K562 (cell line): Measurements from ENCODE around the gene DYRK1A. TPM values are rescaled to one million over a fixed set of nuclear protein-coding genes. Genes with fewer than 3 reads are reported as not detected.

ENCODE experiments used
- E2F6 ChIP-seq, 2 experiments: IDR thresholded peaks; 2 replicates each; pipeline ENCODE4 v1.6.1; 2011; ENCODE audit warnings: borderline replicate concordance in 1 of 2, control low read depth in 1 of 2, low read depth in 1 of 2, low read length in 1 of 2, mild to moderate bottlenecking in 1 of 2, mixed read lengths in 1 of 2, moderate library complexity in 1 of 2; ENCODE audit not compliant: insufficient read depth in 1 of 2, insufficient read length in 1 of 2, poor library complexity in 1 of 2, severe bottlenecking in 1 of 2; ENCODE audit errors: extremely low read depth in 1 of 2
- FOSL1 ChIP-seq: fragments of 200-800 bp; sonication (Bioruptor generic); conservative IDR thresholded peaks from 2 replicates; pipeline ENCODE4 v1.6.1; 2016; ENCODE audit warnings: missing genetic modification characterization, missing compliant biosample characterization
- KDM5B ChIP-seq: fragments of 200-600 bp; sonication (generic); IDR thresholded peaks from 2 replicates; pipeline ENCODE4 v1.6.1; 2012; ENCODE audit warnings: low read depth, mild to moderate bottlenecking, moderate library complexity, low read length, control low read depth, inconsistent platforms; ENCODE audit not compliant: insufficient replicate concordance
- NFE2L1 ChIP-seq: fragments of 450-650 bp; IDR thresholded peaks from 2 replicates; pipeline ENCODE4 v1.6.1; 2016; ENCODE audit warnings: missing genetic modification characterization, low read depth, mild to moderate bottlenecking, missing compliant biosample characterization, moderate library complexity, borderline replicate concordance
- RBM22 ChIP-seq: fragments of 200-400 bp; formaldehyde crosslinking; IDR thresholded peaks from 2 replicates; pipeline ENCODE4 v1.6.1; 2018; ENCODE audit warnings: low read length, low read depth; ENCODE audit not compliant: poor library complexity, severe bottlenecking
- SPI1 ChIP-seq: IDR thresholded peaks from 2 replicates; pipeline ENCODE4 v1.6.1; 2011; ENCODE audit warnings: low read depth, low read length, control low read depth, borderline replicate concordance
- SREBF1 ChIP-seq: fragments of 150-350 bp; IDR thresholded peaks from 2 replicates; pipeline ENCODE4 v1.6.1; 2014; ENCODE audit warnings: antibody characterized with exemption, low read depth, low read length, borderline replicate concordance
- ZNF507 ChIP-seq: conservative IDR thresholded peaks from 2 replicates; pipeline ENCODE4 v1.6.1; 2017; ENCODE audit warnings: missing genetic modification characterization, missing compliant biosample characterization
- polyA plus RNA-seq, 8 experiments: library from polyadenylated mRNA; depleted of rRNA in 4 of 8; stranded (reverse) in 5 of 8; unstranded in 3 of 8; fragments of >200 nt; fragmentation: Nextera tagmentation in 2 of 8; fragmentation: Illumina TruSeq in 1 of 8; extraction: Ambion mirVana in 2 of 8; extraction: Trizol in 1 of 8; gene quantifications; 2 replicates each; pipeline versions ENCODE4 v1.2.1 to v1.2.3, GENCODE V29; 2011 to 2014; ENCODE audit warnings: inconsistent platforms in 1 of 8, missing spikeins in 1 of 8
- total RNA-seq, 7 experiments: library from RNA; depleted of rRNA in 6 of 7; stranded (reverse); fragments of >200 nt in 6 of 7; fragmentation: Illumina TruSeq in 2 of 7; extraction: Trizol in 2 of 7; gene quantifications; 2 replicates each; pipeline versions ENCODE4 v1.2.1 to v1.2.3, GENCODE V29; 2011 to 2021; ENCODE audit warnings: low replicate concordance in 1 of 7
- TF ChIP-seq, protein P1 (sequence below), 2 experiments: fragments of 450-650 bp; IDR thresholded peaks; 2 replicates each; pipeline ENCODE4 v1.6.1; 2016; ENCODE audit warnings: mild to moderate bottlenecking in 2 of 2, borderline replicate concordance in 1 of 2, low read depth in 1 of 2, moderate library complexity in 1 of 2
- TF ChIP-seq, protein P2 (sequence below): fragments of 450-650 bp; IDR thresholded peaks from 2 replicates; pipeline ENCODE4 v1.6.1; 2017; ENCODE audit warnings: mild to moderate bottlenecking, moderate library complexity

Gene DYRK1A
- total and polyA plus RNA-seq, 9 of the 15 experiments (the other 6 are each of a cell fraction or from before 2014, with no cell fraction given), result 3.7 to 64.8 (median 42.3) TPM

- TF ChIP-seq, protein P1, sequence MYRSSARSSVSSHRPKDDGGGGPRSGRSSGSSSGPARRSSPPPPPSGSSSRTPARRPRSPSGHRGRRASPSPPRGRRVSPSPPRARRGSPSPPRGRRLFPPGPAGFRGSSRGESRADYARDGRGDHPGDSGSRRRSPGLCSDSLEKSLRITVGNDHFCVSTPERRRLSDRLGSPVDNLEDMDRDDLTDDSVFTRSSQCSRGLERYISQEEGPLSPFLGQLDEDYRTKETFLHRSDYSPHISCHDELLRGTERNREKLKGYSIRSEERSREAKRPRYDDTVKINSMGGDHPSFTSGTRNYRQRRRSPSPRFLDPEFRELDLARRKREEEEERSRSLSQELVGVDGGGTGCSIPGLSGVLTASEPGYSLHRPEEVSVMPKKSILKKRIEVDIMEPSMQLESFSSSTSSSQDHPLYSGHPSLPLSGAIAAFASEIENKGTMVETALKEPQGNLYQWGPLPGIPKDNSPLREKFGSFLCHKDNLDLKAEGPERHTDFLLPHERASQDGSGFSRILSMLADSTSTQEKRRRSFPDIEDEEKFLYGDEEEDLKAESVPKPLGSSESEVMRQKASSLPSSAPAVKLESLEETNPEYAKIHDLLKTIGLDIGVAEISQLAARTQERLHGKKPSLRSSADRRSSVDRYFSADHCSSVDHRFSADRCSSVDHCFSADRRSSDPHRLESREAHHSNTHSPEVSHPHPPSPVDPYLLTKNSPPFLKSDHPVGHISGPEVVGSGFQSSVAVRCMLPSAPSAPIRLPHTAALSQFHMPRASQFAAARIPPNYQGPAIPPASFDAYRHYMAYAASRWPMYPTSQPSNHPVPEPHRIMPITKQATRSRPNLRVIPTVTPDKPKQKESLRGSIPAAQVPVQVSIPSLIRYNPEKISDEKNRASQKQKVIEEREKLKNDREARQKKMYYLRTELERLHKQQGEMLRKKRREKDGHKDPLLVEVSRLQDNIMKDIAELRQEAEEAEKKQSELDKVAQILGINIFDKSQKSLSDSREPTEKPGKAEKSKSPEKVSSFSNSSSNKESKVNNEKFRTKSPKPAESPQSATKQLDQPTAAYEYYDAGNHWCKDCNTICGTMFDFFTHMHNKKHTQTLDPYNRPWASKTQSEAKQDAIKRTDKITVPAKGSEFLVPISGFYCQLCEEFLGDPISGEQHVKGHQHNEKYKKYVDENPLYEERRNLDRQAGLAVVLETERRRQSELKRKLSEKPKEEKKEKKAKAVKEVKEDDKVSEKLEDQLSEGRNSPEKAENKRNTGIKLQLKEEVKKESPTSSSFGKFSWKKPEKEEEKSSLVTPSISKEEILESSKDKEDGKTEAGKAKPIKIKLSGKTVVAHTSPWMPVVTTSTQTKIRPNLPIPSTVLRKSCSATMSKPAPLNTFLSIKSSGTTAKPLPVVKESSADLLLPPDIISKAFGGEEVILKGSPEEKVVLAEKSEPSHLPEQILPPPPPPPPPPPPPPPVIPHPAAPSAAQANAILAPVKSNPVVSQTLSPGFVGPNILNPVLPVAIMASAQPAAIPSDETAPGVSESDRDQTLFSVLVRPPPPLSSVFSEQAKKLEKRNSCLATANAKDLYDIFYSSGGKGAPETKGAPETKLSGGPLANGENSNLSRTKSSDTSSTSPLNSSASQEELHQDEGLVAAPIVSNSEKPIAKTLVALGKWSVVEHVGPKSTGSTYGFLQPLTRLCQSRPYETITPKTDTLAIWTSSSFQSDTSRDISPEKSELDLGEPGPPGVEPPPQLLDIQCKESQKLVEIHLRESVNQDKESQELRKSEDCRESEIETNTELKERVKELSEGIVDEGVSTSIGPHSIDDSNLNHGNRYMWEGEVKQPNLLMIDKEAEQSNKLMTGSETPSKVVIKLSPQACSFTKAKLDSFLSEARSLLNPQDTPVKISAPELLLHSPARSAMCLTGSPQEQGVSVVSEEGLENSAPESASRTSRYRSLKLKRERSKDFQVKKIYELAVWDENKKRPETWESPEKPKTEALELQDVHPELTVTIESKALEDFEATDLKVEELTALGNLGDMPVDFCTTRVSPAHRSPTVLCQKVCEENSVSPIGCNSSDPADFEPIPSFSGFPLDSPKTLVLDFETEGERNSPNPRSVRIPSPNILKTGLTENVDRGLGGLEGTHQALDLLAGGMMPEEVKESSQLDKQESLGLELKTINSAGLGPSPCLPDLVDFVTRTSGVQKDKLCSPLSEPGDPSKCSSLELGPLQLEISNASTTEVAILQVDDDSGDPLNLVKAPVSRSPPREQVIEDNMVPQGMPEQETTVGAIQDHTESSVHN (IDR thresholded peaks at IDR 0.05; ENCODE audit: borderline replicate concordance in 1 of 2, low read depth in 1 of 2), result no peak
- TF ChIP-seq FOSL1 (tag) (no peak), KDM5B (peak; percentile 25), ZNF507 (tag) (no peak), SPI1 (no peak), NFE2L1 (peak; percentile 51; the same call in 1 of the 2 replicates), SREBF1 (no peak), E2F6 (IDR thresholded peaks at IDR 0.05; ENCODE audit: borderline replicate concordance in 1 of 2, extremely low read depth in 1 of 2, insufficient read depth in 1 of 2, insufficient read length in 1 of 2, low read depth in 1 of 2, low read length in 1 of 2, poor library complexity in 1 of 2, severe bottlenecking in 1 of 2) (peak; percentile 85 to 87), RBM22 (no peak)
- TF ChIP-seq, protein P2, sequence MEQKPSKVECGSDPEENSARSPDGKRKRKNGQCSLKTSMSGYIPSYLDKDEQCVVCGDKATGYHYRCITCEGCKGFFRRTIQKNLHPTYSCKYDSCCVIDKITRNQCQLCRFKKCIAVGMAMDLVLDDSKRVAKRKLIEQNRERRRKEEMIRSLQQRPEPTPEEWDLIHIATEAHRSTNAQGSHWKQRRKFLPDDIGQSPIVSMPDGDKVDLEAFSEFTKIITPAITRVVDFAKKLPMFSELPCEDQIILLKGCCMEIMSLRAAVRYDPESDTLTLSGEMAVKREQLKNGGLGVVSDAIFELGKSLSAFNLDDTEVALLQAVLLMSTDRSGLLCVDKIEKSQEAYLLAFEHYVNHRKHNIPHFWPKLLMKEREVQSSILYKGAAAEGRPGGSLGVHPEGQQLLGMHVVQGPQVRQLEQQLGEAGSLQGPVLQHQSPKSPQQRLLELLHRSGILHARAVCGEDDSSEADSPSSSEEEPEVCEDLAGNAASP, result no peak
These were observed 198.5 kb downstream of the DYRK1A start (continued) for GRCh38 chr21:37564924-37565529.
